H1 (cell line): Measurements from ENCODE around the gene TMC3.

ENCODE experiments used
- EZH2 ChIP-seq: fragments of 200-600 bp; sonication (generic); IDR thresholded peaks from 2 replicates; pipeline ENCODE4 v1.7.1; 2012; ENCODE audit warnings: low read depth, mild to moderate bottlenecking, moderate library complexity, low read length, inconsistent platforms; ENCODE audit not compliant: severe bottlenecking
- TBP ChIP-seq: IDR thresholded peaks from 2 replicates; pipeline ENCODE4 v1.6.1; 2011; ENCODE audit warnings: low read depth, low read length, improper control_type of control experiment
- TF ChIP-seq, protein P1 (sequence below), 3 experiments: IDR thresholded peaks; 1 replicate in 2 of 3; 2 replicates in 1 of 3; pipeline versions ENCODE4 v1.5.1 to v1.6.1; 2011; ENCODE audit warnings: low read length in 3 of 3, mild to moderate bottlenecking in 3 of 3, inconsistent platforms in 2 of 3, low read depth in 1 of 3, moderate library complexity in 1 of 3; ENCODE audit not compliant: insufficient read depth in 1 of 3; ENCODE audit errors: control extremely low read depth in 1 of 3

DNA sequence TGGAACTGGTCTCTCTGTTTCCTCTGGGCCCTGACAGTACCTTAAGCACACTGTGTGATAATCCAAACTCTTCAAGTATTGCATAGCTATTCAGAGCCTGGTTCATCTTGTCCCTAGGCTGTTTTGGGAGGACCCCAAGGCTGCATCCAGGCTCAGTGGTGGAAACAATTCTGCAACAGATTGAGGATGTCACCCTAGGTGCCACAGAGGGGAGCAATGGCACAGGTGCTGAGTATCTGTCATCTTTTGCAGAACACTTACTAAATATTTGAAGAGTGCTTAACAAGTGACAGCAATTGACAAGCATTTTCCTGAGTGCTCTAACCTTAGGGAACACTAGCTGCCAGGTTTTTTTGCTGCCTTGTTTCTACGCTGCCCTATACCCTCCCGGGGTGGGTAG is 77.8 kb downstream of the TMC3 start:
- TF ChIP-seq TBP = no peak
- TF ChIP-seq, protein P1, sequence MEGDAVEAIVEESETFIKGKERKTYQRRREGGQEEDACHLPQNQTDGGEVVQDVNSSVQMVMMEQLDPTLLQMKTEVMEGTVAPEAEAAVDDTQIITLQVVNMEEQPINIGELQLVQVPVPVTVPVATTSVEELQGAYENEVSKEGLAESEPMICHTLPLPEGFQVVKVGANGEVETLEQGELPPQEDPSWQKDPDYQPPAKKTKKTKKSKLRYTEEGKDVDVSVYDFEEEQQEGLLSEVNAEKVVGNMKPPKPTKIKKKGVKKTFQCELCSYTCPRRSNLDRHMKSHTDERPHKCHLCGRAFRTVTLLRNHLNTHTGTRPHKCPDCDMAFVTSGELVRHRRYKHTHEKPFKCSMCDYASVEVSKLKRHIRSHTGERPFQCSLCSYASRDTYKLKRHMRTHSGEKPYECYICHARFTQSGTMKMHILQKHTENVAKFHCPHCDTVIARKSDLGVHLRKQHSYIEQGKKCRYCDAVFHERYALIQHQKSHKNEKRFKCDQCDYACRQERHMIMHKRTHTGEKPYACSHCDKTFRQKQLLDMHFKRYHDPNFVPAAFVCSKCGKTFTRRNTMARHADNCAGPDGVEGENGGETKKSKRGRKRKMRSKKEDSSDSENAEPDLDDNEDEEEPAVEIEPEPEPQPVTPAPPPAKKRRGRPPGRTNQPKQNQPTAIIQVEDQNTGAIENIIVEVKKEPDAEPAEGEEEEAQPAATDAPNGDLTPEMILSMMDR (IDR thresholded peaks at IDR 0.05; ENCODE audit: control extremely low read depth in 1 of 3, insufficient read depth in 1 of 3, low read depth in 1 of 3, low read length in 3 of 3) = no peak
- no peak for TF ChIP-seq EZH2
